Body of pancreas (tissue), 4 donors: ENCODE measurements around the gene USH2A.

Source experiments
- CTCF ChIP-seq, 7 experiments: fragments of 450-650 bp in 4 of 7; fragments of 200-600 bp in 3 of 7; sonication (generic) in 3 of 7; IDR thresholded peaks; one replicate each; pipeline ENCODE4 v1.5.1; 2016 to 2019; ENCODE audit warnings: antibody characterized with exemption in 7 of 7
- POLR2A ChIP-seq, 3 donors: fragments of 450-650 bp; IDR thresholded peaks; one replicate each; pipeline ENCODE4 v1.6.1; 2016; ENCODE audit warnings: antibody characterized with exemption in 3 of 3, mild to moderate bottlenecking in 2 of 3

GRCh38 chr1:216075339-216075738 is 347.9 kb downstream of the USH2A start:
- TF ChIP-seq POLR2A (IDR thresholded peaks at IDR 0.05): no peak
- TF ChIP-seq CTCF (IDR thresholded peaks at IDR 0.05): no peak
